Body of pancreas (tissue), 4 donors: Measurements from ENCODE around the gene CCDC116.

Experiments used
- POLR2A ChIP-seq, 3 donors: fragments of 450-650 bp; IDR thresholded peaks; one replicate each; pipeline ENCODE4 v1.6.1; 2016; ENCODE audit warnings: antibody characterized with exemption in 3 of 3, mild to moderate bottlenecking in 2 of 3
- TF ChIP-seq, protein P1 (sequence below), 7 experiments: fragments of 450-650 bp in 4 of 7; fragments of 200-600 bp in 3 of 7; sonication (generic) in 3 of 7; IDR thresholded peaks; one replicate each; pipeline ENCODE4 v1.5.1; 2016 to 2019; ENCODE audit warnings: antibody characterized with exemption in 7 of 7

DNA sequence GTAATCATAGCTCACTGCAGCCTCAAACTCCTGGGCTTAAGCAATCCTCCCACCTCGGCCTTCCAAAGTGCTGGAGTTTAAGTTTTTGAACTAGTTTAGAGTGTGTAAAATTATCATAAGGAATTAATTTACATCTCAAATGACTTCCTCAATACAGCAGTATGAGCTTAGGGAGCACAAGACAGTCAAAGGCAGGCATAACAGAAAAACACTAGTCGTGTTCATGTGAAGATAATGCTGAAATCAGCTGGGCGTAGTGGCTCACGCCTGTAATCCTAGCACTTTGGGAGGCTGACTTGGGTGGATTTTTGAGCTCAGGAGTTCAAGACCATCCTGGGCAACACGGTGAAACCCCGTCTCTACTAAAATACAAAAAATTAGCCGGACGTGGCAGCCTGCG lies 28.6 kb upstream of the CCDC116 start:
- no peak for TF ChIP-seq POLR2A (IDR thresholded peaks at IDR 0.05)
- TF ChIP-seq, protein P1, sequence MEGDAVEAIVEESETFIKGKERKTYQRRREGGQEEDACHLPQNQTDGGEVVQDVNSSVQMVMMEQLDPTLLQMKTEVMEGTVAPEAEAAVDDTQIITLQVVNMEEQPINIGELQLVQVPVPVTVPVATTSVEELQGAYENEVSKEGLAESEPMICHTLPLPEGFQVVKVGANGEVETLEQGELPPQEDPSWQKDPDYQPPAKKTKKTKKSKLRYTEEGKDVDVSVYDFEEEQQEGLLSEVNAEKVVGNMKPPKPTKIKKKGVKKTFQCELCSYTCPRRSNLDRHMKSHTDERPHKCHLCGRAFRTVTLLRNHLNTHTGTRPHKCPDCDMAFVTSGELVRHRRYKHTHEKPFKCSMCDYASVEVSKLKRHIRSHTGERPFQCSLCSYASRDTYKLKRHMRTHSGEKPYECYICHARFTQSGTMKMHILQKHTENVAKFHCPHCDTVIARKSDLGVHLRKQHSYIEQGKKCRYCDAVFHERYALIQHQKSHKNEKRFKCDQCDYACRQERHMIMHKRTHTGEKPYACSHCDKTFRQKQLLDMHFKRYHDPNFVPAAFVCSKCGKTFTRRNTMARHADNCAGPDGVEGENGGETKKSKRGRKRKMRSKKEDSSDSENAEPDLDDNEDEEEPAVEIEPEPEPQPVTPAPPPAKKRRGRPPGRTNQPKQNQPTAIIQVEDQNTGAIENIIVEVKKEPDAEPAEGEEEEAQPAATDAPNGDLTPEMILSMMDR (IDR thresholded peaks at IDR 0.05): no peak
